Keratinocyte (primary cell): ENCODE measurements around the gene EGFLAM. TPM values are rescaled to one million over a fixed set of nuclear protein-coding genes. Genes with fewer than 3 reads are reported as not detected.
"Not testable (repeated sequence)": the region's sequence is repeated elsewhere in the genome, so short reads cannot be mapped to it uniquely, and the experiment has no call there.

Experiments used
- DNase-seq: peaks from one replicate; pipeline ENCODE4 v3.0.0-alpha.2; 2011; ENCODE audit warnings: low read depth, missing footprints, low spot score
- FAIRE-seq: peaks from 2 replicates; lab custom pipeline; 2011; peaks lifted over from hg19 to GRCh38; lab: Jason Lieb, UNC
- H2AFZ ChIP-seq: 2 replicates; pipeline ENCODE4 v1.6.0; 2012; ENCODE audit warnings: low read length, control low read depth, inconsistent platforms; ENCODE audit not compliant: control insufficient read depth
- H3K27ac ChIP-seq: 2 replicates; pipeline ENCODE4 v1.5.1; 2011; ENCODE audit warnings: low read length; ENCODE audit not compliant: control insufficient read depth, insufficient read depth
- H3K27me3 ChIP-seq: 3 replicates; pipeline ENCODE4 v1.6.0; 2011; ENCODE audit warnings: low read length; ENCODE audit not compliant: control insufficient read depth, insufficient read depth; ENCODE audit errors: extremely low read depth
- H3K36me3 ChIP-seq, 2 experiments: 2 replicates in 1 of 2; 3 replicates in 1 of 2; pipeline ENCODE4 v1.5.1; 2011; ENCODE audit warnings: low read length in 2 of 2, mild to moderate bottlenecking in 1 of 2; ENCODE audit not compliant: control insufficient read depth in 2 of 2, insufficient read depth in 2 of 2; ENCODE audit errors: extremely low read depth in 1 of 2
- H3K4me1 ChIP-seq: 3 replicates; pipeline ENCODE4 v1.5.1; 2011; ENCODE audit warnings: low read length; ENCODE audit not compliant: control insufficient read depth, insufficient read depth; ENCODE audit errors: extremely low read depth
- H3K4me2 ChIP-seq: 3 replicates; pipeline ENCODE4 v1.6.0; 2011; ENCODE audit warnings: low read depth, low read length; ENCODE audit not compliant: control insufficient read depth, insufficient read depth; ENCODE audit errors: extremely low read depth
- H3K4me3 ChIP-seq, 3 experiments: fragments of 200-600 bp in 1 of 3; sonication (generic) in 1 of 3; 2 replicates in 2 of 3; 3 replicates in 1 of 3; pipeline ENCODE4 v1.5.1; 2011 to 2016; ENCODE audit warnings: low read length in 3 of 3, mild to moderate bottlenecking in 3 of 3, control low read depth in 2 of 3, inconsistent platforms in 1 of 3, low read depth in 1 of 3, mixed read lengths in 1 of 3, mixed run types in 1 of 3, moderate library complexity in 1 of 3; ENCODE audit not compliant: control insufficient read depth in 2 of 3, insufficient read depth in 2 of 3; ENCODE audit errors: extremely low read depth in 1 of 3
- H3K79me2 ChIP-seq: 2 replicates; pipeline ENCODE4 v1.6.0; 2012; ENCODE audit warnings: low read length; ENCODE audit not compliant: control insufficient read depth, insufficient read depth
- H3K9ac ChIP-seq: 3 replicates; pipeline ENCODE4 v1.6.0; 2011; ENCODE audit warnings: low read length; ENCODE audit not compliant: control insufficient read depth, insufficient read depth; ENCODE audit errors: extremely low read depth
- H3K9me1 ChIP-seq: 3 replicates; pipeline ENCODE4 v1.6.0; 2011; ENCODE audit warnings: low read length; ENCODE audit not compliant: control insufficient read depth, insufficient read depth; ENCODE audit errors: extremely low read depth
- H3K9me3 ChIP-seq: 2 replicates; pipeline ENCODE4 v1.5.1; 2012; ENCODE audit warnings: low read depth, low read length; ENCODE audit not compliant: control insufficient read depth
- H4K20me1 ChIP-seq: 3 replicates; pipeline ENCODE4 v1.6.0; 2011; ENCODE audit warnings: low read length; ENCODE audit not compliant: control insufficient read depth, insufficient read depth; ENCODE audit errors: extremely low read depth
- CTCF ChIP-seq, 3 experiments: IDR thresholded peaks in 1 of 3; conservative IDR thresholded peaks in 1 of 3; optimal IDR thresholded peaks in 1 of 3; 2 replicates in 2 of 3; 3 replicates in 1 of 3; pipeline versions ENCODE3 to v1.5.1; 2011; ENCODE audit warnings: low read length in 3 of 3, mild to moderate bottlenecking in 3 of 3, moderate library complexity in 2 of 3, control low read depth in 1 of 3, inconsistent platforms in 1 of 3; ENCODE audit not compliant: insufficient read depth in 2 of 3; ENCODE audit errors: extremely low read depth in 1 of 3
- EZH2 ChIP-seq: IDR thresholded peaks from one replicate; pipeline ENCODE4 v1.6.1; 2012; ENCODE audit warnings: inconsistent platforms, mild to moderate bottlenecking, low read length, moderate library complexity
- dilution Hi-C: fragments of 300-500 bp; cut with MboI; formaldehyde crosslinking; loops from one replicate; pipeline ENCODE4 v1.7.0; 2020; ENCODE audit warnings: low sequenced_read_pairs; ENCODE audit not compliant: extremely low pct_ligation_motif_present
- polyA plus RNA-seq, 5 experiments: library from polyadenylated mRNA; depleted of rRNA in 3 of 5; stranded (reverse) in 3 of 5; stranded (forward) in 1 of 5; unstranded in 1 of 5; fragments of >200 nt; gene quantifications; 1 replicate in 1 of 5; 2 replicates in 3 of 5; 3 replicates in 1 of 5; pipeline versions ENCODE4 v1.2.1 to v1.2.3, GENCODE V29; 2011 to 2012; ENCODE audit warnings: missing spikeins in 2 of 5, low read depth in 1 of 5, low replicate concordance in 1 of 5

The EGFLAM gene
- polyA plus RNA-seq, 1 donor (not counting 4 experiments of a cell fraction or from before 2014, with no cell fraction given), result not detected

- Histone ChIP-seq H4K20me1 (no peaks in the 10 kb centered on the region), H3K4me2 (no peak overlapping the region), H3K4me1 (peaks cover 13% of the 10 kb centered on the region), H3K9ac (no peak overlapping the region), H3K27ac (no peak overlapping the region), H3K9me3 (no peaks in the 10 kb centered on the region), H3K4me3 (no peak overlapping the region), H2AFZ (no peak overlapping the region), H3K27me3 (no peaks in the 10 kb centered on the region), H3K36me3 (no peaks in the 10 kb centered on the region), H3K9me1 (no peaks in the 10 kb centered on the region), H3K79me2 (no peaks in the 10 kb centered on the region)
- dilution Hi-C loops, result no loop called here
- no peak for TF ChIP-seq EZH2
- no peak for TF ChIP-seq CTCF (optimal IDR thresholded peaks at IDR 0.05 in 1 of 3, IDR thresholded peaks at IDR 0.05 in 1 of 3, conservative IDR thresholded peaks at IDR 0.05 in 1 of 3; ENCODE audit: extremely low read depth in 1 of 3, insufficient read depth in 2 of 3, low read length in 3 of 3)
- FAIRE-seq (peak; percentile 29), DNase-seq (no peak)
These were observed 71.8 kb downstream of the EGFLAM start for GRCh38 chr5:38330207-38330606.

GRCh38 chr5:38331831-38332230 is 73.5 kb downstream of the EGFLAM start:
- Histone ChIP-seq H3K36me3 (no peaks in the 10 kb centered on the region), H2AFZ (no peak overlapping the region), H3K4me1 (peaks cover 13% of the 10 kb centered on the region), H3K27ac (no peak overlapping the region), H3K4me2 (no peak overlapping the region), H3K27me3 (no peaks in the 10 kb centered on the region), H3K79me2 (no peaks in the 10 kb centered on the region), H3K4me3 (no peak overlapping the region), H4K20me1 (no peaks in the 10 kb centered on the region), H3K9me1 (no peaks in the 10 kb centered on the region), H3K9ac (no peak overlapping the region), H3K9me3 (no peaks in the 10 kb centered on the region)
- dilution Hi-C loops, result no loop called here
- TF ChIP-seq EZH2, result no peak
- TF ChIP-seq CTCF (optimal IDR thresholded peaks at IDR 0.05 in 1 of 3, IDR thresholded peaks at IDR 0.05 in 1 of 3, conservative IDR thresholded peaks at IDR 0.05 in 1 of 3; ENCODE audit: extremely low read depth in 1 of 3, insufficient read depth in 2 of 3, low read length in 3 of 3), result no peak
- FAIRE-seq (no peak), DNase-seq (no peak)

- H3K79me2 ChIP-seq, H3K27me3 ChIP-seq, H3K9ac ChIP-seq, H4K20me1 ChIP-seq, H3K4me3 ChIP-seq, H3K9me3 ChIP-seq, dilution Hi-C loops, H3K27ac ChIP-seq, FAIRE-seq, H2AFZ ChIP-seq, H3K36me3 ChIP-seq, H3K4me2 ChIP-seq, H3K9me1 ChIP-seq, DNase-seq: not testable (repeated sequence)
- peaks cover 13% of the 10 kb centered on the region for H3K4me1 ChIP-seq
These were observed 74.8 kb downstream of the EGFLAM start for GRCh38 chr5:38333181-38333580.
